GM12878 (cell line): ENCODE results near the gene RNF175.

Experiments
- BHLHE40 ChIP-seq, 2 experiments: fragments of 450-650 bp in 1 of 2; IDR thresholded peaks; 2 replicates each; pipeline ENCODE4 v1.6.1; 2011 to 2017; ENCODE audit warnings: low read depth in 2 of 2, borderline replicate concordance in 1 of 2, improper control_type of control experiment in 1 of 2, low read length in 1 of 2, mild to moderate bottlenecking in 1 of 2
- NR2C2 ChIP-seq: IDR thresholded peaks from 2 replicates; pipeline ENCODE4 v1.6.1; 2011; ENCODE audit warnings: borderline replicate concordance, low read depth; ENCODE audit not compliant: control insufficient read depth, insufficient read length
- NRF1 ChIP-seq: conservative IDR thresholded peaks from 2 replicates; pipeline ENCODE4 v1.6.1; 2011; ENCODE audit warnings: mild to moderate bottlenecking, low read depth, low read length, improper control_type of control experiment
- POLR2A ChIP-seq: IDR thresholded peaks from 2 replicates; pipeline ENCODE4 v1.6.1; 2011; ENCODE audit warnings: low read depth, mild to moderate bottlenecking, low read length
- SMC3 ChIP-seq: IDR thresholded peaks from 2 replicates; pipeline ENCODE4 v1.6.1; 2011; ENCODE audit warnings: low read length, improper control_type of control experiment, borderline replicate concordance
- SP1 ChIP-seq: IDR thresholded peaks from one replicate; pipeline ENCODE4 v1.6.1; 2011; ENCODE audit warnings: low read depth, low read length
- TARDBP ChIP-seq: IDR thresholded peaks from 2 replicates; pipeline ENCODE4 v1.6.1; 2016; ENCODE audit warnings: borderline replicate concordance
- TF ChIP-seq, protein P1 (sequence below), 3 experiments: IDR thresholded peaks in 2 of 3; conservative IDR thresholded peaks in 1 of 3; 2 replicates each; pipeline ENCODE4 v1.5.1; 2011; ENCODE audit warnings: low read depth in 3 of 3, low read length in 3 of 3, mild to moderate bottlenecking in 3 of 3, control low read depth in 2 of 3, moderate library complexity in 2 of 3, inconsistent platforms in 1 of 3, mixed read lengths in 1 of 3; ENCODE audit not compliant: control insufficient read depth in 2 of 3, insufficient read depth in 1 of 3; ENCODE audit errors: extremely low read depth in 1 of 3
- TF ChIP-seq, protein P2 (sequence below): IDR thresholded peaks from 2 replicates; pipeline ENCODE4 v1.6.1; 2012; ENCODE audit warnings: low read depth, low read length, improper control_type of control experiment
- TF ChIP-seq, protein P3 (sequence below): IDR thresholded peaks from 2 replicates; pipeline ENCODE4 v1.6.1; 2012; ENCODE audit warnings: low read depth, low read length, improper control_type of control experiment
- TF ChIP-seq, protein P4 (sequence below): fragments of 450-650 bp; IDR thresholded peaks from 2 replicates; pipeline ENCODE4 v1.6.1; 2016; ENCODE audit warnings: mild to moderate bottlenecking, moderate library complexity, borderline replicate concordance

DNA sequence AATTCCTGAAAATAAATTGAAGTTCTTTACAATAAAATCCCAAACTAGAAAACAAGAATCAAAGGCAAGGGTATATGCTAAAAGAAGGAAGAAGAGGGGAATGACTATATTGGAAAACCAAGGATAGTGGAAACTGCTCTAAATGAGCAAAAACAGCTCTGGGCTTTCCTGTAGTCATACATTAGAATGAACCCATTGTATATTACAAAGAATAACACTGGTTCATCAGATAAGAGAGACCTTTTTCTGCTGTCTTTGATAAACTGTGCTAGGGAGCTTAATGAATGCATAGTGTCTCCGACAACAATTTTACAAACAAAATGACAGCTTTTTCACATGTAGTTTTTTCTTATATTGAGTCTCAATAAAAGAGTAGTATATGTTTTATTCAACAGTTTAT is 49.1 kb downstream of the RNF175 start:
- no peak for TF ChIP-seq NRF1
- TF ChIP-seq, protein P1, sequence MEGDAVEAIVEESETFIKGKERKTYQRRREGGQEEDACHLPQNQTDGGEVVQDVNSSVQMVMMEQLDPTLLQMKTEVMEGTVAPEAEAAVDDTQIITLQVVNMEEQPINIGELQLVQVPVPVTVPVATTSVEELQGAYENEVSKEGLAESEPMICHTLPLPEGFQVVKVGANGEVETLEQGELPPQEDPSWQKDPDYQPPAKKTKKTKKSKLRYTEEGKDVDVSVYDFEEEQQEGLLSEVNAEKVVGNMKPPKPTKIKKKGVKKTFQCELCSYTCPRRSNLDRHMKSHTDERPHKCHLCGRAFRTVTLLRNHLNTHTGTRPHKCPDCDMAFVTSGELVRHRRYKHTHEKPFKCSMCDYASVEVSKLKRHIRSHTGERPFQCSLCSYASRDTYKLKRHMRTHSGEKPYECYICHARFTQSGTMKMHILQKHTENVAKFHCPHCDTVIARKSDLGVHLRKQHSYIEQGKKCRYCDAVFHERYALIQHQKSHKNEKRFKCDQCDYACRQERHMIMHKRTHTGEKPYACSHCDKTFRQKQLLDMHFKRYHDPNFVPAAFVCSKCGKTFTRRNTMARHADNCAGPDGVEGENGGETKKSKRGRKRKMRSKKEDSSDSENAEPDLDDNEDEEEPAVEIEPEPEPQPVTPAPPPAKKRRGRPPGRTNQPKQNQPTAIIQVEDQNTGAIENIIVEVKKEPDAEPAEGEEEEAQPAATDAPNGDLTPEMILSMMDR (IDR thresholded peaks at IDR 0.05 in 2 of 3, conservative IDR thresholded peaks at IDR 0.05 in 1 of 3; ENCODE audit: control insufficient read depth in 2 of 3, extremely low read depth in 1 of 3, insufficient read depth in 1 of 3, low read depth in 3 of 3, low read length in 3 of 3): no peak
- no peak for TF ChIP-seq SP1
- no peak for TF ChIP-seq NR2C2
- TF ChIP-seq, protein P2, sequence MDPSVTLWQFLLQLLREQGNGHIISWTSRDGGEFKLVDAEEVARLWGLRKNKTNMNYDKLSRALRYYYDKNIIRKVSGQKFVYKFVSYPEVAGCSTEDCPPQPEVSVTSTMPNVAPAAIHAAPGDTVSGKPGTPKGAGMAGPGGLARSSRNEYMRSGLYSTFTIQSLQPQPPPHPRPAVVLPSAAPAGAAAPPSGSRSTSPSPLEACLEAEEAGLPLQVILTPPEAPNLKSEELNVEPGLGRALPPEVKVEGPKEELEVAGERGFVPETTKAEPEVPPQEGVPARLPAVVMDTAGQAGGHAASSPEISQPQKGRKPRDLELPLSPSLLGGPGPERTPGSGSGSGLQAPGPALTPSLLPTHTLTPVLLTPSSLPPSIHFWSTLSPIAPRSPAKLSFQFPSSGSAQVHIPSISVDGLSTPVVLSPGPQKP: no peak
- TF ChIP-seq, protein P3, sequence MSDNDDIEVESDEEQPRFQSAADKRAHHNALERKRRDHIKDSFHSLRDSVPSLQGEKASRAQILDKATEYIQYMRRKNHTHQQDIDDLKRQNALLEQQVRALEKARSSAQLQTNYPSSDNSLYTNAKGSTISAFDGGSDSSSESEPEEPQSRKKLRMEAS: no peak
- TF ChIP-seq, protein P4, sequence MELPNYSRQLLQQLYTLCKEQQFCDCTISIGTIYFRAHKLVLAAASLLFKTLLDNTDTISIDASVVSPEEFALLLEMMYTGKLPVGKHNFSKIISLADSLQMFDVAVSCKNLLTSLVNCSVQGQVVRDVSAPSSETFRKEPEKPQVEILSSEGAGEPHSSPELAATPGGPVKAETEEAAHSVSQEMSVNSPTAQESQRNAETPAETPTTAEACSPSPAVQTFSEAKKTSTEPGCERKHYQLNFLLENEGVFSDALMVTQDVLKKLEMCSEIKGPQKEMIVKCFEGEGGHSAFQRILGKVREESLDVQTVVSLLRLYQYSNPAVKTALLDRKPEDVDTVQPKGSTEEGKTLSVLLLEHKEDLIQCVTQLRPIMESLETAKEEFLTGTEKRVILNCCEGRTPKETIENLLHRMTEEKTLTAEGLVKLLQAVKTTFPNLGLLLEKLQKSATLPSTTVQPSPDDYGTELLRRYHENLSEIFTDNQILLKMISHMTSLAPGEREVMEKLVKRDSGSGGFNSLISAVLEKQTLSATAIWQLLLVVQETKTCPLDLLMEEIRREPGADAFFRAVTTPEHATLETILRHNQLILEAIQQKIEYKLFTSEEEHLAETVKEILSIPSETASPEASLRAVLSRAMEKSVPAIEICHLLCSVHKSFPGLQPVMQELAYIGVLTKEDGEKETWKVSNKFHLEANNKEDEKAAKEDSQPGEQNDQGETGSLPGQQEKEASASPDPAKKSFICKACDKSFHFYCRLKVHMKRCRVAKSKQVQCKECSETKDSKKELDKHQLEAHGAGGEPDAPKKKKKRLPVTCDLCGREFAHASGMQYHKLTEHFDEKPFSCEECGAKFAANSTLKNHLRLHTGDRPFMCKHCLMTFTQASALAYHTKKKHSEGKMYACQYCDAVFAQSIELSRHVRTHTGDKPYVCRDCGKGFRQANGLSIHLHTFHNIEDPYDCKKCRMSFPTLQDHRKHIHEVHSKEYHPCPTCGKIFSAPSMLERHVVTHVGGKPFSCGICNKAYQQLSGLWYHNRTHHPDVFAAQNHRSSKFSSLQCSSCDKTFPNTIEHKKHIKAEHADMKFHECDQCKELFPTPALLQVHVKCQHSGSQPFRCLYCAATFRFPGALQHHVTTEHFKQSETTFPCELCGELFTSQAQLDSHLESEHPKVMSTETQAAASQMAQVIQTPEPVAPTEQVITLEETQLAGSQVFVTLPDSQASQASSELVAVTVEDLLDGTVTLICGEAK: no peak
- TF ChIP-seq POLR2A: no peak
- TF ChIP-seq BHLHE40 (IDR thresholded peaks at IDR 0.05; ENCODE audit: borderline replicate concordance in 1 of 2, low read depth in 2 of 2, low read length in 1 of 2): no peak
- no peak for TF ChIP-seq SMC3
- no peak for TF ChIP-seq TARDBP
